Omental fat pad (tissue), 4 donors: ENCODE measurements around the gene FOXP1. TPM values are rescaled to one million over a fixed set of nuclear protein-coding genes. Genes with fewer than 3 reads are reported as not detected.

ENCODE experiments used
- ATAC-seq: fragments of 150-250 bp; one replicate; pipeline ENCODE4 v1.9.1; 2016; ENCODE audit warnings: mild to moderate bottlenecking, moderate library complexity; ENCODE audit not compliant: low FRiP score
- DNase-seq: peaks from one replicate; pipeline ENCODE4 v3.0.0-alpha.2; 2019; ENCODE audit warnings: low spot score
- total RNA-seq, 4 donors: library from RNA; depleted of rRNA; stranded (reverse); fragments of >200 nt; gene quantifications; one replicate each; pipeline ENCODE4 v1.1.0, GENCODE V29; 2016
- TF ChIP-seq, protein P1 (sequence below), 3 donors: fragments of 450-650 bp; IDR thresholded peaks; one replicate each; pipeline ENCODE4 v1.5.1; 2016 to 2017; ENCODE audit warnings: antibody characterized with exemption in 3 of 3, mild to moderate bottlenecking in 3 of 3, moderate library complexity in 2 of 3

Gene FOXP1
- total RNA-seq, 4 donors from 2014 or later = 72.4 to 128 (median 76.7) TPM

DNA sequence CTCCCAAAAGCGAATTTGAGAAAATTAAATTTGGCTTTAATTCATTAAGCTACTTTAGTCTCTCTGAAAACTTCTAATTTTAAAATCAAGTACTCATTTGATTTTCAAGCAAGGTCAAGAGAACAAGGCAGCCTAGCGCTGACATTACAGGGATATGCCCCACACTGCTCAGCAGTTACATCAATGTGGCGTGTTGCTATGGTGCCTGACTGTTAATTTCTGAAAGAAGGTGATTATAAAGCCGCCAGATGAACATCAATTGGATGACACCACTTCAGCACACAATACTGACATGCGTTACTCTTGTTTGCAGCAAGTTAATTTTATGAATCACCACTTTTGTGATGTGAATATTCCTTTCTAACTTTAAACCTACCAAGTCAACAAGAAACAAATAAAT is 284.4 kb downstream of the FOXP1 start:
- no peak for DNase-seq
- no peak for ATAC-seq
- TF ChIP-seq, protein P1, sequence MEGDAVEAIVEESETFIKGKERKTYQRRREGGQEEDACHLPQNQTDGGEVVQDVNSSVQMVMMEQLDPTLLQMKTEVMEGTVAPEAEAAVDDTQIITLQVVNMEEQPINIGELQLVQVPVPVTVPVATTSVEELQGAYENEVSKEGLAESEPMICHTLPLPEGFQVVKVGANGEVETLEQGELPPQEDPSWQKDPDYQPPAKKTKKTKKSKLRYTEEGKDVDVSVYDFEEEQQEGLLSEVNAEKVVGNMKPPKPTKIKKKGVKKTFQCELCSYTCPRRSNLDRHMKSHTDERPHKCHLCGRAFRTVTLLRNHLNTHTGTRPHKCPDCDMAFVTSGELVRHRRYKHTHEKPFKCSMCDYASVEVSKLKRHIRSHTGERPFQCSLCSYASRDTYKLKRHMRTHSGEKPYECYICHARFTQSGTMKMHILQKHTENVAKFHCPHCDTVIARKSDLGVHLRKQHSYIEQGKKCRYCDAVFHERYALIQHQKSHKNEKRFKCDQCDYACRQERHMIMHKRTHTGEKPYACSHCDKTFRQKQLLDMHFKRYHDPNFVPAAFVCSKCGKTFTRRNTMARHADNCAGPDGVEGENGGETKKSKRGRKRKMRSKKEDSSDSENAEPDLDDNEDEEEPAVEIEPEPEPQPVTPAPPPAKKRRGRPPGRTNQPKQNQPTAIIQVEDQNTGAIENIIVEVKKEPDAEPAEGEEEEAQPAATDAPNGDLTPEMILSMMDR (IDR thresholded peaks at IDR 0.05) = no peak

DNA sequence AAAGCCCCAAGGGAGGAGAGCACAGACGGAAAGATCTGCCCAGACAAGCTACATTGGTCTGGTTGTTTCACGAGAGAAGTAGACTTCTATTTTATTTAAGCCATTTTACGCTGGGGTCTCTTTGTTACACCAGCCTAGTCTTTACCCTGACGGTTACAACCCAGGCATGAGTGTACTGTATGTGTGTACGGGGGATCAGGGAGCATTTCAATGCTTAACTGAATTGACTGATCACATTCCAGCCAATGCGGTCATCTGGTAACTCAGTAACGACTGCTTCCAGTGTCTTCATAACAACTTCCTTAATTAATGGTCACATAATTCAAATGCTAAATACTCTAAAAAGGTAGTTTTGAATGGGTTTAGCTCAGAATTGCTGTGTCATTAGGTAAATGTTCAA is 288.6 kb downstream of the FOXP1 start:
- no peak for ATAC-seq
- DNase-seq = no peak
- TF ChIP-seq, protein P1 (IDR thresholded peaks at IDR 0.05) = no peak

DNA sequence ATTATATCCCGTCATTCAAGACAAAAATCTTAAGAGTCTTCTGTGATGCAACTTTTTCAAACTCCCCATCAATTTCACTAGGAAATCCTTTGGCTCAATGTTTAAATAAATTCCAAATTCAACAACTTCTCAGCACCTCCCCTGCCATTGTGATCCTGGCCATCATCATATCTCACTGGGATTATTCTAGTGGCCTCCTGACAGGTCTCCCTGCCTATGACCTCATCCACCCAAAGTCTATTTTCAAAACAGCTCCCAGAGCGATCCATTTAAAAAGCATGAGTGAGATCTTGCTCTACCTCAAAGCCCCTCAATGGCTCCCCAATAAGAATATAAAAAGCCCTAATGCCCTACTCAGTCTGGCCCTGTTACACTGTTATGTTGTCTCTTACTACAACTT is 293.2 kb downstream of the FOXP1 start:
- no peak for ATAC-seq

DNA sequence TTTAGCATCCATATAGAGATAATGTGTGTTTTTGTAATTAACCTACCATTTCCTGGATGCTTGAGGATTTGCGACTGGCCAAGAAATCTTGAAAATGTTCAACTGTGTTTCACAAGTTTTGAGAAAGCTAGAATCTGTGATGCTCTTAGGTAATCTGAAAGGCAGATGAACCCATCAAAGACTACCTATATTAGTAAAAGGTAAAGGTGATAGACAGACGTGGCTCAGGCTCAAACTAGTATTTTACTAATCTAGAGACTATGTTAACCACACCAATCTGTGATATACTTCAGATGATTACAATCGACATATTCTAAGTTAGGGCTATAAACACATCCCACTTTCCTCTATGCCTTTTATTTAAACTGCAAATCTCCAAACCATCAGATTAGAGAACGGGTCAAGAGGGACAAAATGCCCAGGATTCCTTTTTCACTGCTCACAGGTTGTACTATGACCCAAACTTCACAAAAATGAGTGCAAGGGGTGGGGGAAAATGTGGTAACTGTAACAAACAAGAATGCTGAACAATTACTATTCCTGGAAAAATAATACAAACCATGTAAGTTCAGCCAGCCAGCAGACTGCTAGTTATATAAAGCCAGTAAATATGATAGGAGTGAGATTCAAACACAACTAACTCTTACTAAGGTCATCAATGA is 295.1 kb downstream of the FOXP1 start:
- no peak for ATAC-seq
- TF ChIP-seq, protein P1 (IDR thresholded peaks at IDR 0.05) = no peak
- no peak for DNase-seq

More for the DNA sequence above, 293.2 kb downstream of the FOXP1 start:
- TF ChIP-seq, protein P1 (IDR thresholded peaks at IDR 0.05) = no peak
- no peak for DNase-seq

DNA sequence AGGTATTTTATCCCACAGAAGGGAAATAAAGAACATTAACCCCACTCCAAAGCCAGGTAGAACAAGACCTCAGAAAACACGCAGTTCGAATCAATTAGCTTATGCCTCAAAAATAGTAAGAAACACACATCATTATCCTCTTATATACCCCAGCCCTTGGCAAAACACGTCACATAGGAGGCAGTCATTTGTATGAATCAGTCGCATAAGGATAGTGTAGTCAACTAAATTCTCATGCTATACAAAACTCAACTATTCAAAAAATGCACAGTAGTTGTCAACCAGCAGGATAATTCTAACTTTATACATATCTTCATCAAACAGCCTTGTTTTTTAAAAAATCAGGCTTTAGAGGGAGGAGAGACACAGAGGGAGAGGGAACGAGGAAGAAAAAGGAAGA is 298.4 kb downstream of the FOXP1 start:
- TF ChIP-seq, protein P1 (IDR thresholded peaks at IDR 0.05) = no peak
- ATAC-seq (no peak), DNase-seq (no peak)

DNA sequence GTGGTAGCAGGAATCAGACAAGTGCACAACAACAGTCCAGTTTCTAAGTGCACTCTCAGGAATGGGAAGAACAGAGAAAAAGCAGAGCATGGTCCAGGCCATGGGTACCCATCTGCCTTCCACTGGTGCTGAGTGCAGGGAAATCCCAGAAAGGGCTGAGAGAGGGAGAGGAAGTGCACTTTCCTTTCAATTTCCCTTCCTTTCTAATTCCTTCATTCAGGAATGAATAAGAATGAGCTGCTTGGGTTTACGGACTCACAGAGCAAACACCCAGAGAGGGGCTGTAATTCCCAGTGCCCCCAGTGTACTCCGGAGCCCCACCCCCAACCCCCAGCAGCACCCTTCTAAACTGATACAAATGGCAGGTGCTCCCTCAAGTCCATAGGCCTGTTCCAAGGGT is 300.6 kb downstream of the FOXP1 start:
- ATAC-seq (no peak), DNase-seq (no peak)
- TF ChIP-seq, protein P1 (IDR thresholded peaks at IDR 0.05) = no peak

DNA sequence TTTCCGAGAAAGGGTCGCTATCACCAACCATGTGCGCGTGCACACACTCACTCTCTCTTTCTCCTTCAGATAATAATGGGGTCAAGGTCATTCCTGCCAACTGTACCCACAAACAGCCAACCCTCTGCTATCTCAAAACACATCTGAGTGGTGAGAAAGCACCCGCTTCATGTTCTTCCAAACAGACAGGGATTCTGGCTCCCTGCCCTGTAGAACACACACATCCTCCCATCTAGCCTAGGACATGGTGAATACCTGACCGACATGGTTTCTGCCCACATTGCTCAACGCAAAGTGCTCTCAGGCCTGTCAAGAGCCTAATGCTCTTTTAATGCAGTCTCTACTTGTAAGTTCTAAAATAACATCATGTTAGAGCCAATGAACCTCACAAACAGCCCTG is 302.2 kb downstream of the FOXP1 start:
- no peak for DNase-seq
- TF ChIP-seq, protein P1 (IDR thresholded peaks at IDR 0.05) = no peak
- ATAC-seq = no peak
